Large intestine (tissue), 12 donors: ENCODE measurements around the gene LIME1. TPM values are rescaled to one million over a fixed set of nuclear protein-coding genes. Genes with fewer than 3 reads are reported as not detected.

Experiments
- DNase-seq, 2 donors: peaks; one replicate each; pipeline versions ENCODE4 v3.0.0 to v3.0.0-alpha.2; 2013
- H3K27ac ChIP-seq: one replicate; pipeline ENCODE4 v1.5.1; 2013; ENCODE audit warnings: low read length
- H3K27me3 ChIP-seq: 2 replicates; pipeline ENCODE4 v1.6.1; 2013; ENCODE audit warnings: low read length; ENCODE audit not compliant: control insufficient read depth, insufficient read depth
- H3K36me3 ChIP-seq: 2 replicates; pipeline ENCODE4 v1.6.1; 2013; ENCODE audit warnings: low read length; ENCODE audit not compliant: control insufficient read depth, insufficient read depth
- H3K4me1 ChIP-seq: one replicate; pipeline ENCODE4 v1.6.1; 2013; ENCODE audit warnings: low read length; ENCODE audit not compliant: control insufficient read depth, insufficient read depth
- H3K4me3 ChIP-seq: one replicate; pipeline ENCODE4 v1.5.1; 2013; ENCODE audit warnings: low read length
- H3K9me3 ChIP-seq: one replicate; pipeline ENCODE4 v1.6.1; 2013; ENCODE audit warnings: mild to moderate bottlenecking, low read depth, low read length, moderate library complexity; ENCODE audit not compliant: control insufficient read depth
- WGBS: methylation state at CpG from one replicate; pipeline ENCODE4 v1.1.5; 2013; ENCODE audit warnings: low lambda C conversion rate; ENCODE audit not compliant: insufficient coverage; 5-methylcytosine and 5-hydroxymethylcytosine counted together
- long read RNA-seq, 11 donors: transcript quantifications; one replicate each; lab custom pipeline, GENCODE V29; 2026
- polyA plus RNA-seq: library from polyadenylated mRNA; unstranded; fragments of 120-200 nt; gene quantifications from one replicate; pipeline ENCODE4 v1.2.1, GENCODE V29; 2013

LIME1 gene, protein sequence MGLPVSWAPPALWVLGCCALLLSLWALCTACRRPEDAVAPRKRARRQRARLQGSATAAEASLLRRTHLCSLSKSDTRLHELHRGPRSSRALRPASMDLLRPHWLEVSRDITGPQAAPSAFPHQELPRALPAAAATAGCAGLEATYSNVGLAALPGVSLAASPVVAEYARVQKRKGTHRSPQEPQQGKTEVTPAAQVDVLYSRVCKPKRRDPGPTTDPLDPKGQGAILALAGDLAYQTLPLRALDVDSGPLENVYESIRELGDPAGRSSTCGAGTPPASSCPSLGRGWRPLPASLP
- polyA plus RNA-seq = 7.5 TPM
- long read RNA-seq, donor 1, partial matches to known transcripts = 0 of 1 reads
- long read RNA-seq, donor 1, other reads (novel, unspliced or antisense) = 0 of 1 reads
- long read RNA-seq, donor 2, partial matches to known transcripts = 0 of 1 reads
- long read RNA-seq, donor 2, other reads (novel, unspliced or antisense) = 0 of 1 reads
- long read RNA-seq, donor 3, partial matches to known transcripts = 0 of 1 reads
- long read RNA-seq, donor 3, other reads (novel, unspliced or antisense) = 0 of 1 reads
- long read RNA-seq, donor 4 = 0 reads
- long read RNA-seq, donor 5 = 0 reads
- long read RNA-seq, donor 6, partial matches to known transcripts = 0 of 2 reads
- long read RNA-seq, donor 6, other reads (novel, unspliced or antisense) = 0 of 2 reads
- long read RNA-seq, donor 7 = 0 reads
- long read RNA-seq, donor 8 = 0 reads
- long read RNA-seq, donor 9 = 0 reads
- long read RNA-seq, donor 10 = 0 reads
- long read RNA-seq, donor 11 = 0 reads

DNA sequence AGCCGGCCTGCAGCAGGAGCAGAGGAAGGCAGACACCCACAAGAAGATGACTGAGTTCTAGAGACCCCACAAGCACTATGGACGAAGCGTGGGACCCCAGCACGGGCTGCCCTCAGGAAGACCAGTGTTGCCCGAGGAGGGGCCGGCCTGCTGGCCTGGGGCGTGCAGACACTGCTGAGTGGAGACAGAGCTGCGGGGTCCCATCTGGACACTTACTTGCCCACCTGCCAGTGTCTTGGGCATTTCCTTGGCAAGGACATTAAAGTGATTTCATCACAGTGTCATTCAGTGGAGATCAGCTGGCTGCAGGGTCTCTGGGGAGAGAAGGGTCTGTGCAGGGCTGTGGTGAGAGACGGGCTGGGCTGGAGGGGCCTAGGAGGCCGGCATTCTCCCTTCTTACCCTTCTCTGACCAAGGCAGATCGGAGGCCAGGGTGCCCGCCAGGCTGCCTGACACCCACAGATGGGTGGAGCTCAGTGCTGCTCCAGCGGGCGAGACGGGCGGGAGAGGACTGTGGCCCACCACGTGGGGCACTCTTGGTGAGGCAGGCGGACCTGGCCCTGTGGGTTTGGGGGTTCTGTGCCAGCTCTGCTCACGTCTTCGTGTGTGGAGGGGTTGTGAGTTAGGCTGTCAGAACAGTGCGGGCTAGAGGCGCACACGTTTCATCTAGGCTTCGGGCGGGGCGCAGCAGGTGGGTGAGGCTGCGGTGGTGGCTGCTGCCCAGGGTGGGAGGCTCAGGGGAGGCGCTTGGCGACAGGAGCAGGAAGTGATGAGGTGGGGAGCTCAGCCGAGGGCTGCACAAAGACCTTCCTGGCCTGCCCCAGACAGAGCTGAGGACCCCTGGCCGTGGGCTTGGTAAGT lies at the start of gene LIME1:
LIME1 (plus strand) TSS at position 806 of the 860 bp plus-strand sequence. CDS start 886 bp downstream, outside the sequence.
- no CpG with 5 or more reads among the region's 31 CpGs for WGBS
- Histone ChIP-seq H3K9me3 (no peaks in the 10 kb centered on the region), H3K27me3 (no peaks in the 10 kb centered on the region), H3K36me3 (peaks cover 35% of the 10 kb centered on the region), H3K4me1 (peaks cover 16% of the 10 kb centered on the region), H3K4me3 (no peak within 1 kb of the TSS), H3K27ac (no peak within 1 kb of the TSS)
- no peak for DNase-seq

DNA sequence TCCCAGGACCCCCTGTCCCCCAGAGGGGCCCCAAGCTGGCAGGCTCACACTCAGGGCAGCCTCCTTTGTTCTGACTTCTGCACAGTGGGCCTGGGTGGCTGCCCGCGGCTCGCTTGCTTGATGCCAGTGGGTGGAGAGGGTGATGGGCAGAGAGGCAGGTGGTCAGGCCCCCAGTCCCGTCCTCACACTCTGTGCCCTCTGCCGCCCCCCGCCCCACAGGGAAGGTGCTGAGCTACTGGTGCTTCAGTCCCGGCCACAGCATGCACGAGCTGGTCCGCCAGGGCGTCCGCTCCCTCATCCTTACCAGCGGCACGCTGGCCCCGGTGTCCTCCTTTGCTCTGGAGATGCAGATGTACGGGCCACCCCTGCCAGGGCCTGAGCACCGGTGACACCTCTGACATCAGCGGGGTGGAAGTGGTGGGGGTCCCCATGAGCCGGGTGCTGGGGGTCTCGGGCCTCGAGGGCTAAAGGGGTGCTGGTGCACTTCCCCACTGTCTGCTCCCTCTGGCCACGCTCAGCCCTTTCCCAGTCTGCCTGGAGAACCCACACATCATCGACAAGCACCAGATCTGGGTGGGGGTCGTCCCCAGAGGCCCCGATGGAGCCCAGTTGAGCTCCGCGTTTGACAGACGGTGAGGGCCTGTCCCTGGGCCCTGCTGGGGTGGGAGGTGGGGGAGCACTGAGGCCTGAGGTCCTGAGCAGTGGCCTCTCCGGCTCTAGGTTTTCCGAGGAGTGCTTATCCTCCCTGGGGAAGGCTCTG lies 48.9 kb upstream of the LIME1 start:
- Histone ChIP-seq H3K4me1 (peaks cover 17% of the 10 kb centered on the region), H3K9me3 (no peaks in the 10 kb centered on the region), H3K27ac (no peak overlapping the region), H3K4me3 (no peak overlapping the region), H3K27me3 (no peaks in the 10 kb centered on the region), H3K36me3 (peaks cover 4% of the 10 kb centered on the region)
- no CpG with 5 or more reads among the region's 29 CpGs for WGBS
- no peak for DNase-seq

DNA sequence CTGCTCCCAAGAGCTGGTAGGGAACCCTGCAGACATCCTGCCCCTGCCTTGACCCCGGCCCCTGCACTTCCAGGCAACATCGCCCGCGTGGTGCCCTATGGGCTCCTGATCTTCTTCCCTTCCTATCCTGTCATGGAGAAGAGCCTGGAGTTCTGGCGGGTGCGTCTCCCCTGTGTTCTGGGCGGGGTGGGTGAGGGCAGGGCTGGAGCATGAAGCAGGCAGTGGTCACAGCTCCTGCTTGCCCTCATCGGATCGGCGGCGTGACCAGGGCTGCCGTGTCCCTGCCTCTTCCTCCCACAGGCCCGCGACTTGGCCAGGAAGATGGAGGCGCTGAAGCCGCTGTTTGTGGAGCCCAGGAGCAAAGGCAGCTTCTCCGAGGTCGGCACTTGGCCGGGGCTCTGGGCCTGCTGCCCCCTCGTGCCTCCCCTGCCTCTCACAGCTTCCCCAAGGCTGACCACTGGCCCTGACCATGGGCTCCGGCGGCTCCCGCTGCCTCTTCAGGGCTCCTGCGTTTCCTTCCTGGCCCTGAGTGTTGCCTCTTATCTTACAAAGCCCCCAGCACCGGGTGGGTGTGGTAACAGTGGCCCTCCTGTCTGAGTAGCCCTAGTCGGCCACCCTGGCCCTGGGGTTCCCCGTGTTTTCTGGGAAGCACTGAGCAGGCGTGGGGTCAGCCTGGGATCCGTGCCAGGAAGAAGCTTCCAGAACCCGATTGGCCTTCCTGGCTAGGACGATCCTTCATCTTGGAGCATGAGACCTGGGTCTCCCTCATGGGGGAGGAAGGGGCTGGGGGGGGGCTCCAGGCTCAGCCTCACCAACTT lies 48.0 kb upstream of the LIME1 start:
- peaks cover 4% of the 10 kb centered on the region for H3K36me3 ChIP-seq
- DNase-seq = no peak
- H3K4me3 ChIP-seq = no peak overlapping the region
- H3K27ac ChIP-seq = no peak overlapping the region
- peaks cover 17% of the 10 kb centered on the region for H3K4me1 ChIP-seq
- H3K9me3 ChIP-seq = no peaks in the 10 kb centered on the region
- no CpG with 5 or more reads among the region's 31 CpGs for WGBS
- no peaks in the 10 kb centered on the region for H3K27me3 ChIP-seq

DNA sequence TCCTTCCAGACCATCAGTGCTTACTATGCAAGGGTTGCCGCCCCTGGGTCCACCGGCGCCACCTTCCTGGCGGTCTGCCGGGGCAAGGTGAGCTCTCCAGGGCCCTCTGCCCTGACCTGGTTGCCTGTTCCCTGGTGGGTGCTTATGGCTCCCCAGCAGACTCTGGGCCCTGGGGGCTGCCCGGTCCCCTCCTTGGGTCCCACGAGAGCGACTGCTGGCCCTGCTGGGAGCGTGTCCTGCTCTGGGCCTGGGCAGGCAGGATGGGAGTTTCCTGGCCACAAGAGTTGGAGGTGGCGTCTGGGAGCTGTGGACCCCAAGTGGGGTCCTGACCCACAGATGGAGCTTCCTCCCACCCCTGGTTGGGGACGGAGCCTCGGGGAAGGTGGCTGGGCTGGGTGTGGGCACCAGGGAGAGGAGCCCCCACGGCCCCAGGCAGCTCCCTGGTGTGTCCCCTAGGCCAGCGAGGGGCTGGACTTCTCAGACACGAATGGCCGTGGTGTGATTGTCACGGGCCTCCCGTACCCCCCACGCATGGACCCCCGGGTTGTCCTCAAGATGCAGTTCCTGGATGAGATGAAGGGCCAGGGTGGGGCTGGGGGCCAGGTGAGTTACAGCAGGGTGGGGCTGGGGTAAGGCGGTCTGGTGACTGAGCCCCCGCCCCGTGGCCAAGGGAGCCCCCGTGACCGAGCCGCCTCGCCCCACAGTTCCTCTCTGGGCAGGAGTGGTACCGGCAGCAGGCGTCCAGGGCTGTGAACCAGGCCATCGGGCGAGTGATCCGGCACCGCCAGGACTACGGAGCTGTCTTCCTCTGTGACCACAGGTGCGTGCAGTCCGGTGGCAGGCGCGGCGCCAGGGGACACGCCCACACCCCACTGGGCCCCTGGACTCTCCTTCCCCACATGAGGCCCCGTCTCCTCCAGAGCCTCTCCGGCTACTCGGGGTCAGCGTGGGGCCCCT lies 47.1 kb upstream of the LIME1 start:
- no peaks in the 10 kb centered on the region for H3K9me3 ChIP-seq
- H3K36me3 ChIP-seq = peaks cover 11% of the 10 kb centered on the region
- no peak overlapping the region for H3K4me3 ChIP-seq
- DNase-seq = no peak
- WGBS = no CpG with 5 or more reads among the region's 44 CpGs
- no peak overlapping the region for H3K27ac ChIP-seq
- H3K4me1 ChIP-seq = peaks cover 17% of the 10 kb centered on the region
- no peaks in the 10 kb centered on the region for H3K27me3 ChIP-seq

DNA sequence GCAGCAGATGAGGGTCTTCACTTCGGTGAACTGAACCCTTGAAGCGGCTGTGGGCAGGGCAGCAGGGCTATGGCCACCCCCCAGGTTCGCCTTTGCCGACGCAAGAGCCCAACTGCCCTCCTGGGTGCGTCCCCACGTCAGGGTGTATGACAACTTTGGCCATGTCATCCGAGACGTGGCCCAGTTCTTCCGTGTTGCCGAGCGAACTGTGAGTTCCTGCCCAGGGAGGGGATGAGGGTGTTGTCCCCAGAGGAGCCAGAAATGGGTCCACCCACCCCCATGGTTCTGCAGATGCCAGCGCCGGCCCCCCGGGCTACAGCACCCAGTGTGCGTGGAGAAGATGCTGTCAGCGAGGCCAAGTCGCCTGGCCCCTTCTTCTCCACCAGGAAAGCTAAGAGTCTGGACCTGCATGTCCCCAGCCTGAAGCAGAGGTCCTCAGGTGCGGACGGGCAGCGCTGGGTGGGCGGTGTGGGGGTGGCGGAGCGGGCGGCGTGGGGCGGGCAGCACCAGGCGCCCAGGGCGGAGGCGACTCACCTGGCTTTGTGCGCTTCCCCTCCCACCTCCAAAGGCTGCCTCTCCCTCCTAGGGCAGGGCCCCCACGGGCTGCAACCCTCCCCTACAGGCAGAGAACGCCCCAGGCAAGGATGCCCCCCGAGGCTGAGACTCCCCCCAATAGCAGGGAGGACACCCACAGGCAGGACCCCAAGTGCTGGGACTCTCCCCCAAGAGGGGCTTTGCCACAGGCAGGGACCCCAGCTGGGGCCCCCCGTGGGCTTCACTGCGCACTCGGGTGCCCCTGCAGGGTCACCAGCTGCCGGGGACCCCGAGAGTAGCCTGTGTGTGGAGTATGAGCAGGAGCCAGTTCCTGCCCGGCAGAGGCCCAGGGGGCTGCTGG lies 46.2 kb upstream of the LIME1 start:
- no peak overlapping the region for H3K27ac ChIP-seq

DNA sequence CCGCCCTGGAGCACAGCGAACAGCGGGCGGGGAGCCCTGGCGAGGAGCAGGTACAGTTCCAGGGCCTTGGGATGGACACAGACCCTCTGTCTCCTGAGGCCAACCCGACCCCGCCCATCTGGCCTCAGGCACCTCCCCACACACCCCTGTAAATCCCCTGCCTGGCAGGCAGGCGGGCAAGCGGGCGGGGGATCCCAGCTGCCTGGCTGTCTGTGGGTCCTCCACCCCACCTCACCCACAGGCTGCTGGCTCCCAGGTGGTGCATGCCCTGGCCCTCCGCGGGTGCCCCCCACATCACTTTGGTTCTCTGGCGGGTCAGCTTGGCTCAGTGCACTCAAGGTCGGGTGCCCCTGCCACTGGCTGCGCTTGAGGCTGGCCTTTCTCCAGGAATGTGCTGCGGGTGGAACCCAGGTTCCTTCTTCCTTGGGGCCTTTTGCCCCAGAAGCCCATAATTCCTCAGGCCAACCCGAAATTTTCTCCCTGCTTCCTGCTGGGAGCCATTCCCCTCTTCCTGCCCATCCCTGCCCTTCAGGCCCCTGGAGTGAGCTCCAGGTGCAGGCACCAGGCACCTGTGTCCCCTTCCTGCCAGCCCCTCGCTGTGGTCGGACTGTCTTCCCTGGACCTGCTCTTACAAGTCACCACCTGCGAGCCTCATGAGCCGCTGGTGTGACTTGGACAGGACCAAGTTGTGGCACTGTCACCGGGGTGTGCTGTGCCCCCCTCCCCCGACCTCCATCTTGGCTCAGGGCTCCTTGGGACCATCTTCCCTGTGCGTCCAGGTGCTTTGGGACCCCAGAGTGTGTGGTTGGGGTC lies 45.4 kb upstream of the LIME1 start:
- no peak for DNase-seq
- H3K36me3 ChIP-seq = peaks cover 24% of the 10 kb centered on the region
- H3K9me3 ChIP-seq = no peaks in the 10 kb centered on the region
- H3K27ac ChIP-seq = no peak overlapping the region
- no CpG with 5 or more reads among the region's 24 CpGs for WGBS
- no peak overlapping the region for H3K4me3 ChIP-seq
- no peaks in the 10 kb centered on the region for H3K27me3 ChIP-seq
- H3K4me1 ChIP-seq = peaks cover 17% of the 10 kb centered on the region

More for the DNA sequence above, 46.2 kb upstream of the LIME1 start:
- H3K9me3 ChIP-seq = no peaks in the 10 kb centered on the region
- H3K36me3 ChIP-seq = peaks cover 20% of the 10 kb centered on the region
- H3K4me3 ChIP-seq = no peak overlapping the region
- peaks cover 17% of the 10 kb centered on the region for H3K4me1 ChIP-seq
- no CpG with 5 or more reads among the region's 40 CpGs for WGBS
- no peaks in the 10 kb centered on the region for H3K27me3 ChIP-seq
- DNase-seq = no peak

DNA sequence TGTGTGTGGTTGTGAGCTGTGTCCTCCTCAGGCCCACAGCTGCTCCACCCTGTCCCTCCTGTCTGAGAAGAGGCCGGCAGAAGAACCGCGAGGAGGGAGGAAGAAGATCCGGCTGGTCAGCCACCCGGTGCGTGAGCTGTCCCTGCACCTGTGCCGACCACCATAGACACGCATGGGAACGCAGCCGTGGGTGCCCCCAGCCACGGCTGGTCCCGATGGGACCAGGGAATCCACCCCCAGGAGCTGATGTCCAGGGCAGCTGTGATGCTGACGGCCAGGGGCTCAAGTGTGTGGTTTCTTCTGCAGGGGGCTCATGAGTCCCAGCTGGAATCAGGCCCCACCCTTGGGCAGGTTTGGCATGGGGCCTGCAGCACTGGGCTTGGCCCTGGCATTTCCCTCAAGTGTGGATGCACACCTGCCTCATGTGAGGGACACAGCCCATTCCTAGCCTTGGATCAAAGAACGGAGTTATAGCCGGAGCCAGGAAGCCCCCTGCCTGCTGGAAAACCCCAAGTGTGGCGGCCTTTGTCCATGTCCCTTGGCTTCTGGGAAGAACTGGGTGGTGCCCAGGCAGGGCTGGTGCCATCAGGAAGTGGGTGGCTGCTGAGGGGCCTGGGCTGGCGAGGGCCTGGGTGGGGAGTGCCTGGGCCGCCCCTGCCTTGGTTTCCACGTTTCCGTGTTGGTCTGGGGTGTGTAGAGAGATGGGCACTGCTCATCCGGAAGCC lies 44.6 kb upstream of the LIME1 start:
- Histone ChIP-seq H3K4me1 (peaks cover 13% of the 10 kb centered on the region), H3K9me3 (no peaks in the 10 kb centered on the region), H3K27ac (no peak overlapping the region), H3K27me3 (no peaks in the 10 kb centered on the region), H3K36me3 (peaks cover 25% of the 10 kb centered on the region), H3K4me3 (no peak overlapping the region)
- WGBS = no CpG with 5 or more reads among the region's 21 CpGs
- DNase-seq = no peak
